SU-DHL-6 (cell line): ENCODE data around the gene C5orf47.

Experiments used
- H2AFZ ChIP-seq: fragments of 200-600 bp; sonication (generic); 2 replicates; pipeline ENCODE4 v1.6.1; 2014; ENCODE audit warnings: low read depth, mild to moderate bottlenecking, moderate library complexity, mixed read lengths, antibody characterized with exemption, low read length; ENCODE audit not compliant: severe bottlenecking
- H3F3A ChIP-seq: fragments of 200-600 bp; shearing (Covaris generic); 2 replicates; pipeline ENCODE4 v1.6.0; 2016; ENCODE audit warnings: antibody characterized with exemption, mild to moderate bottlenecking; ENCODE audit not compliant: insufficient read depth
- H3K27ac ChIP-seq: fragments of 200-600 bp; sonication (generic); 2 replicates; pipeline ENCODE4 v1.5.1; 2016; ENCODE audit warnings: low read depth, mild to moderate bottlenecking, low read length, moderate library complexity, mixed read lengths
- H3K27me3 ChIP-seq: fragments of 200-600 bp; sonication (generic), shearing (Covaris generic); 2 replicates; pipeline ENCODE4 v1.6.0; 2014; ENCODE audit warnings: mild to moderate bottlenecking, low read length
- H3K36me3 ChIP-seq: fragments of 200-600 bp; sonication (generic); 2 replicates; pipeline ENCODE4 v1.6.1; 2014; ENCODE audit warnings: mild to moderate bottlenecking, low read length, mixed read lengths
- H3K4me2 ChIP-seq: fragments of 300-600, 200-600 bp; shearing (Covaris generic), sonication (generic); 2 replicates; pipeline ENCODE4 v1.6.0; 2014; ENCODE audit warnings: low read length, low read depth, mild to moderate bottlenecking; ENCODE audit not compliant: poor library complexity, severe bottlenecking
- H3K4me3 ChIP-seq: fragments of 200-600 bp; sonication (generic); 2 replicates; pipeline ENCODE4 v1.5.1; 2014; ENCODE audit warnings: antibody characterized with exemption, low read length, mild to moderate bottlenecking, mixed read lengths; ENCODE audit not compliant: insufficient read depth, poor library complexity, severe bottlenecking
- H3K79me2 ChIP-seq: fragments of 200-600 bp; sonication (generic); 2 replicates; pipeline ENCODE4 v1.6.1; 2014; ENCODE audit warnings: mild to moderate bottlenecking, low read length, moderate library complexity; ENCODE audit not compliant: insufficient read depth
- H3K9ac ChIP-seq: fragments of 200-600 bp; sonication (generic); 2 replicates; pipeline ENCODE4 v1.7.0; 2014; ENCODE audit warnings: mild to moderate bottlenecking, low read length
- H3K9me2 ChIP-seq: fragments of 200-600 bp; sonication (generic); replicated peaks from 2 replicates; pipeline ENCODE4 v1.6.1; 2014; ENCODE audit warnings: low read length; ENCODE audit not compliant: insufficient read depth
- H3K9me3 ChIP-seq: fragments of 200-600 bp; sonication (generic); 2 replicates; pipeline ENCODE4 v1.6.1; 2014; ENCODE audit warnings: low read length, mixed read lengths; ENCODE audit not compliant: insufficient read depth
- H4K20me1 ChIP-seq: fragments of 200-600 bp; sonication (generic); 2 replicates; pipeline ENCODE4 v1.6.1; 2014; ENCODE audit warnings: low read depth, mild to moderate bottlenecking, antibody characterized with exemption, low read length, moderate library complexity, mixed read lengths
- CTCF ChIP-seq: fragments of 200-600 bp; sonication (generic); IDR thresholded peaks from one replicate; pipeline ENCODE4 v1.5.1; 2017; ENCODE audit warnings: antibody characterized with exemption, mild to moderate bottlenecking, low read length, moderate library complexity; ENCODE audit not compliant: insufficient read depth, poor library complexity, severe bottlenecking
- EZH2phosphoT487 ChIP-seq: fragments of 200-600 bp; sonication (generic), shearing (Covaris generic); conservative IDR thresholded peaks from 2 replicates; pipeline ENCODE4 v1.6.1; 2018; ENCODE audit warnings: mild to moderate bottlenecking, antibody characterized with exemption, low read length, moderate library complexity, mixed read lengths

Gene C5orf47

GRCh38 chr5:174045470-174046025 is 56.6 kb downstream of the C5orf47 start, which contains the start of gene NSG2:
Gene NSG2, plus strand, starts transcription at chr5:174045706. Its CDS starts 1,050 bp downstream, at chr5:174046756.
- TF ChIP-seq CTCF (peak; percentile 67), EZH2phosphoT487 (no peak)
- Histone ChIP-seq H3K79me2 (no peaks in the 10 kb centered on the region), H3K27me3 (no peaks in the 10 kb centered on the region), H3K9me3 (no peaks in the 10 kb centered on the region), H3K4me3 (no peak within 1 kb of the TSS), H2AFZ (no peak within 1 kb of the TSS), H3K9ac (no peak within 1 kb of the TSS), H3K36me3 (no peaks in the 10 kb centered on the region), H3K27ac (no peak within 1 kb of the TSS), H3K9me2 (no peaks in the 10 kb centered on the region), H3K4me2 (no peak within 1 kb of the TSS), H4K20me1 (no peaks in the 10 kb centered on the region), H3F3A (no peaks in the 10 kb centered on the region)

DNA sequence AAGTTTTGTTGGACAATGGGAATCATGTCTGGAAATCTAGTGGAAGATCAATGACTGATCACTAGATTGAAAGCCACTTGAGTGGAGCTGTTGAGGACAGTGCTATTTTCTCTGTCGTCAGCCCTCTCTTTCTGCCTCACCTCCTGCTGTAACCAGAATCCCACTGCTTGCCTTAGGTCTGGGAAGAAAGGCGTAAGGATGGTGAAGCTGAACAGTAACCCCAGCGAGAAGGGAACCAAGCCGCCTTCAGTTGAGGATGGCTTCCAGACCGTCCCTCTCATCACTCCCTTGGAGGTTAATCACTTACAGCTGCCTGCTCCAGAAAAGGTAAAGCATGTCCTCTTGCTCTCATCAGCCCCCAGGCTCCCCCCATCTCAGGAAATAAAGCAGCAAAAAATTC is 57.6 kb downstream of the C5orf47 start:
- TF ChIP-seq EZH2phosphoT487 (no peak), CTCF (no peak)
- no peak overlapping the region for H2AFZ ChIP-seq
- no peaks in the 10 kb centered on the region for H3K79me2 ChIP-seq

GRCh38 chr5:174047472-174048099 is 58.6 kb downstream of the C5orf47 start:
- no peaks in the 10 kb centered on the region for H3K27me3 ChIP-seq
- H3K27ac ChIP-seq: no peak overlapping the region
- H3K9ac ChIP-seq: no peak overlapping the region
- H3F3A ChIP-seq: no peaks in the 10 kb centered on the region
- H3K9me2 ChIP-seq: no peaks in the 10 kb centered on the region
- H3K9me3 ChIP-seq: no peaks in the 10 kb centered on the region
- H3K36me3 ChIP-seq: no peaks in the 10 kb centered on the region
- TF ChIP-seq EZH2phosphoT487 (no peak), CTCF (no peak)
- H2AFZ ChIP-seq: no peak overlapping the region
- H3K4me2 ChIP-seq: no peak overlapping the region
- H3K4me3 ChIP-seq: no peak overlapping the region
- no peaks in the 10 kb centered on the region for H3K79me2 ChIP-seq
- no peaks in the 10 kb centered on the region for H4K20me1 ChIP-seq

More for the DNA sequence above, 57.6 kb downstream of the C5orf47 start:
- Histone ChIP-seq H3K9ac (no peak overlapping the region), H3K9me2 (no peaks in the 10 kb centered on the region), H3F3A (no peaks in the 10 kb centered on the region), H3K4me2 (no peak overlapping the region), H3K27ac (no peak overlapping the region), H3K27me3 (no peaks in the 10 kb centered on the region), H3K4me3 (no peak overlapping the region), H4K20me1 (no peaks in the 10 kb centered on the region), H3K36me3 (no peaks in the 10 kb centered on the region), H3K9me3 (no peaks in the 10 kb centered on the region)
